ENCODE measurements around the gene PCNP.
"Not testable (repeated sequence)": the region's sequence is repeated elsewhere in the genome, so short reads cannot be mapped to it uniquely, and the experiment has no call there.

The PCNP gene

DNA sequence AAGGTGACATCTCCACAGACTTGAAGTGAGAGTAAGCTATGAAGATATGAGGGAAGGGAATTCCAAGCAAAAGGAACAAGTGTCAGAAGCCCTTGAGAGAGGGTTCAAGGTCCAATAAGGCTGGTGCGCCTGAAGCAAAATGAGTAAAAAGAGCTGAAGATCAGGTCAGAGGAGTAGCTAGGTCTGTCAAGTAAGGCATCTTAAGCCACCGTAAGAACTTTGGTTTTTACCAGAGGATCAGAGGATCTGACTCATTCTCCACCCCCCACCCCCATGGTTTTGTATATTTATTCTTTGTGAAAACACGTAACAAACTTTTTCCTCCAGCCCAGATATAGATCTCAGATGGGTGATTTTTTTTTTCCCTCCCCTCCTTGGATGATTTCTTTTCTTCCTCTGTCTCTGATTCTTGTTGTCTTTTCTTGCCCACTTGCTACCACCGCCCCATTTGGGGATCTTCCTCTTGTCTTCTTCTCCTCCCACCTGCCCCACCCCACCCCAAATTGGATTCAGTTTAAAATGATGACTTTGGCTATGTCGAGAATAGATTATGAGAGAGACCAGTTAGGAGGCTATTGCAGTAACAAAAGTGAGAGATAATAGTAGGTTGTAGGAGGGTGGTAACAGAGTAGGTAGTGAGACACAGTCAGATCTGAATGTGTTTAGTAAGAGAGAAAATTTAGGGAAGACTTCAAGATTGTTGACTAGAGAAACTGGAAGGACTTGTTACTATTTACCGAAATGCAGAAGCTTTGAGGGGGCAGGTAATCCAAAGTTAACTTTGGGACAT lies 6.3 kb upstream of the PCNP start:
- DNase-seq = no peak

DNA sequence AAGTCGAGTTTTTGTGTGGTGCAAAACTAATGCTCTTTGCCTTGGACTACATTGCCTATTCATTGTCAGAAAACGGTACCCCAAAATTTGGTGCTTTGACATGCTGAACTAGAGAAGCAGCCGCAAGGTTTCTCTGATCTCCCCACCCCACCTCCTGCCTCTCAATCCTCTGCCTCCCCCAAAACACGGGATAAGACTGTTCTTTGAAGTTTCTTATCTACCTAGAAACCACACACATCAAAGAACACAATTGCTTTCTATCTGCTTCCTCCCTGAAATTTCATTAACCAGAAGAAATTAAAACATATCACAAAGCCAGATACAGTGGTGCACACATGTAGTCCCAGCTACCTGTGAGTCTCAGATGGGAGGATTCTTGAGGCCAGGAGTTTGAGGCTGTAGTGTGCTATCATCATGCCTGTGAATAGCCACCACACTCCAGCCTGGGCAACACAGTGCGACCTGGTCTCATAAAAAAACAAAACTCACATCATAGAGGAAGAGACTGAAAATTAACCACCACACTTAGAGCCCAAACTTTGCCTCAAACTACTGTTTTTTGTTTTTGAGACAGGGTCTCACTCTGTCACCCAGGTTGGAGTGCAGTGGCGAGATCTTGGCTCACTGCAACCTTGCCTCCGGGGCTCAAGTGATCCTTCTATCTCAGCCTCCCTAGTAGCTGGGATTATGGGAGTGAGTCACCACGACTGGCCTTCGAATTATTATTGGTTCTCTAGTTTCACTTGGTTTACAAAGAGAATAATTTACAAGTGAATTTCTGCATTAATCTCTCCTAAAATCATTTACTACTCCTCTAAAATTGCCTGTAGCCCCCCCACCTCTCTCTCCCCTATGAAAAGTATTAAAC lies 2.7 kb upstream of the PCNP start:
- no peak for DNase-seq

DNA sequence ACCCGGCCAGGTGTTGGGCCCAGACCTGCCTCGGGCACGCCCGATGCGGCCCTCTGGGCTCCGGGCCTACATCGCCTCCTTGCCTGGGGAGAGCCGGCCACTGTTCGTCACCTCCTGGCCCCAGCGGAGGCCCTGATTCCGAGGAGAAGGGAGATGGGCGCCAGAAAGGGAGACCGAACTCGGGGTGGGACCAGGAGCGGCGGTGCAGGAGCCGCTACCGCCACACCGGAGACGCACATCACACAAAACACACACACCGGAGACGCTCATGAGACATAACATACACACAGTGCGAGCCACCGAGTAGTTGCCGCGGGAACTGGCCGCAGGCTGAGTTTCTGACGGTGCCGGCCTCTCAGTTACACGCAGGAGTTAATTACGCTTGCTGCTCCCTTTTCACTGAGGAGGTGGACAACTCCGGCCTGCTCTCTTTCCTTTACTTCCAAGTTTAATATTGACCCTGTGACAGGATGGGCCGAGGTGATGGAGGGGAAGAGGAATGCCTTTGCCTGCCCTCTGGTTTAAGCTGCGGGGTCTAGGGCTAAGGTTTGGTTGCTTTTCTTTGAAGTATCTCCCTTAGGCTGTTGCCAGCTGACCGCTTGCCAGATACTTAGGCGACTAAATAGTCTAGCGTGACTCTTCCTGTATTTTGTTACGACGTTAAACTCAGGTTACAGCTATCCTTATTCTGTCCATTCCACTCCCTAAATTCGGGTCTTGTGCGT lies 570 bp downstream of the PCNP start:
- DNase-seq = peak; percentile 13 to 26

DNA sequence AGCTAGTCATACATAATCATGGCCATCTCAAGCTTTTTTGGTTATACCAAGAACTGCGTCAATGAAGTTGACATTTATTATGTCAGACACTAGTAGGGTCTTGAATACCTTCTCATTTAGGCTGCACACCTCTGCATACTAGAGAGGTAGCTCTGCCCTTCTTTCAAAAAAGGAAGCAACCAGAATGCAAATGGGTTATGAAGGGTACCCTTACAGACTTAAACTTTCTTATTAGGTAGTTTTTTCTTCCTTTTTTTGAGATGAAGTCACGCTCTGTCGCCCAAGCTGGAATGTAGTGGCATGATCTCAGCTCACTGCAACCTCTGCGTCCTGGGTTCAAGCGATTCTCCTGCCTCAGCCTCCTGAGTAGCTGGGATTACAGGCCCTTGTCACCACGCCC lies 3.3 kb downstream of the PCNP start:
- no peak for DNase-seq

DNA sequence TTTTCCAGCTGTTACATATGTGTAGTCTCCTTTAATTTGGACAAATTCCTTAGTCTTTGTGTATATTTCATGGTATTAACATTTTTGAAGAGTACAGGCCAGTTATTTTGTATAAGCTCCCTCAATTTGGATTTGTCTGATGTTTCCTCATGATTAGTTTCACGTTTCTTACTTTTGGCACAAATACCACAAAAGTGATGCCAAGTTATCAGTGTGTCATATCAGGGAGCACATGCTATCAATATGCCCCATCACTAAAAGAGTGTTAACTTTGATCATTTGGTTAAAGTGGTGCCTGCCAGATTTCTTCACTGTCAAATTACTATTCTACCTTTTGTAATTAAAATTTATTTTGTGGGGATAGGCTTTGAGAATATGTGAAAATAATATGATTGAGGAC lies 14.6 kb downstream of the PCNP start:
- no peak for DNase-seq

DNA sequence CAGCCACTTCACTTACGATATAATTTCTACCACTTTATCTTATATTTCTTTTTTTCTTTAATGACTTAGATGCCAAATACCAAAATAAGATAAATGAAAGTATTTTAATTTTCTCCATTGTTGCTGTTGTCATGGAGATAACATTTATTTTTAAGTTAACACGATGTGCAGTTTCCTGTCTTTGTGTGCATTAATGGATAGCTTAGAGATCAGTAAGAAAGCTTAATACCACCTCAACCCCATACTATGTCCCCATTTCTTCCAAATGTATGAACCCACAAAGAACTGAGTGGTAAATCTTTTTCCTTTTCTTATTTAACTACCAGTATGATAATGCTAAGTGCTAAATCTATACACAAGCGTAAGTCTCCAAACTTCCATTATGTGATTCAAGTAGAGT lies 17.1 kb downstream of the PCNP start:
- no peak for DNase-seq

DNA sequence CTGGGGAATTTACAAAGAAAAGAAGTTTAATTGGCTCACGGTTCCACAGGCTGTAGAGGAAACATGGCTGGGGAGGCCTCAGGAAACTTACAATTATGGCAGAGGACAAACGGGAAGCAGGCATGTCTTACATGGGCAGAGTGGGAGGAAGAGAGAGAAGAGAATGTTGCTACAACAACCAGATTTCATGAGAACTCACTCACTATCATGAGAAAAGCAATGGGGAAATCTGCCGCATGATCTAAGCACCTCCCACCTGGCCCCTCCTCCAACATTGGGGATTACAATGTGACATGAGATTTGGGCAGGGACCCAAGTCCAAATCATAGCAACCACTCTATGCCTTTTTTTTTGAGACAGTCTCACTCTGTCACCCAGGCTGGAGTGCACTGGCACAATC lies 28.8 kb downstream of the PCNP start:
- no peak for DNase-seq

DNA sequence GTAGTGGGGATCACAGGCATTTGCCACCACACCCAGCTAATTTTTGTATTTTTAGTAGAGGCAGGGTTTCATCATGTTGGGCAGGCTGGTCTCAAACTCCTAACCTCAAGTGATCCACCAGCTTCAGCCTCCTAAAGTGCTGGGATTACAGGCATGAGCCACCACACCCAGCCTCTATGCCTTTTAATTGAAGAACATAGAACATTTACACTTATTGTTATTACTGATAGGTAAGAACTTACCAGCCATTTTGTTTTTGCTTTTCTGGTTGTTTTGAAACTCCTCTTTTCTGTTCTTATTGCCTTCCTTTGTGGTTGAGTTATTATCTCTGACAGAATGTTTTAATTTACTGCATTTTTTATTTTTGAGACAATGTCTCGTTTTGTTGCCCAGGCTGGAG lies 29.2 kb downstream of the PCNP start:
- no peak for DNase-seq

DNA sequence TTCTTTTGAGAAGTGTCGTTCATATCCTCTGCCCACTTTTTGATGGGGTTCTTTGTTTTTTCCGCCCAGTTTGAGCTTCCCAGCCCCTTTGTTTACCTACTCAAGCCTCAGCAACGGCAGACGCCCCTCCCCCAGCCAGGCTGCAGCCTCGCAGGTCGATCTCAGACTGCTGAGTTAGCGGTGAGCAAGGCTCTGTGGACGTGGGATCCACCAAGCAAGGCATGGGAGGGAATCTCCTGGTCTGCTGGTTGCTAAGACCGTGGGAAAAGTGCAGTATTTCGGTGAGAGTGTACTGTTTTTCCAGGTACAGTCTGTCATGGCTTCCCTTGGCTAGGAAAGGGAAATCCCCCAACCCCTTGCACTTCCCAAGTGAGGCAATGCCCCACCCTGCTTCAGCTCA lies 31.4 kb downstream of the PCNP start:
- DNase-seq = not testable (repeated sequence)

DNA sequence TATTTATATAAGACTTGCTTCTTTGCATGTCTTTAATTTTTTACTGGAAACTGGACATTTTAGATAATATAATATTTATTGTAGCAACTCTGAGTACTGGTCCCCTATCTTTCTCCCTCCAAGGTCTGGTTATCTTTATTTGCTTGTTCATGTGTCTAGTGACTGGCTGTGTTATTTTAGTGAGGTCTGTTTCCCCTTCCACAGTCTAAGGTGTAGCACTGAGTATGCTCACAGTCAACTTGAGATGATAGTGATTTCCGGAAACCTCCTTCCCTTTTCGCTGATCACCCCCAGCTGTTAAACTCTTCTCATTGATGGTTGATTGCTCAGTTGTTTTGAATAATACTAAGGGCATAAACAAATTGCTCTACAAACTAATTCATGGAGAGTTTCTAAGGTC lies 37.0 kb downstream of the PCNP start:
- no peak for DNase-seq

DNA sequence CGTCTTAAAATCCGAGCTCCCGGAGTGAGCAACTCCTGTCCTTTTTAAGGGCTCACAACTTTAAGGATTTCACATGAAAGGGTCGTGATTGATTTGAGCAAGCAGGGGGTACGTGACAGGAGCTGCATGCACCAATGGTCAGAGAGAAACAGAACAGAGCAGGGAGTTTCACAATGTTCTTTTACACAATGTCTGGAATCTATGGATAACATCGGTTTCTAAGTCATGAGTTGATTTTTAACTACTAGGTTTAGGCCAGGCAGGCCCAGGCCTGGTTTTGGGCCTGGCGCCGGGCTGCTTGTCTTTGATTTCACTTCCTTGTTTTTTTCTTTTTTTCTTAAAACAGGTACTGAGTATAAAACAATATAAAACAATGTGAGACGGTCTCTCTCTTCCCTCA lies 39.0 kb downstream of the PCNP start:
- DNase-seq = not testable (repeated sequence)

DNA sequence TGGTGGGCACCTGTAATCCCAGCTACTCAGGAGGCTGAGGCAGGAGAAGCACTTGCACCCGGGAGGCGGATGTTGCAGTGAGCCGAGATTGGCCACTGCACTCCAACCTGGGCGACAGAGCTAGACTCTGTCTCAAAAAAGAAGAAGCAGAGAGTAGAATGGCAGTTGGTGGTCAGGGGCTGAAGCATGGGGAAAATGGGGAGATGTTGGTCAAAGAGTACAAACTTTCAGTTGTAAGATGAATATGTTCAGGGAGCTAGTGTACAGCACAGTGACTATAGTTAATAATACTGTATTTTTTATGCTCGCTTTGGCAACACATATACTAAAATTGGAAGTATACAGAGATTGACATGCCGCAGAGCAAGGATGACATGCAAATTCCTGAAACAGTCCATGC lies 41.5 kb downstream of the PCNP start:
- no peak for DNase-seq

DNA sequence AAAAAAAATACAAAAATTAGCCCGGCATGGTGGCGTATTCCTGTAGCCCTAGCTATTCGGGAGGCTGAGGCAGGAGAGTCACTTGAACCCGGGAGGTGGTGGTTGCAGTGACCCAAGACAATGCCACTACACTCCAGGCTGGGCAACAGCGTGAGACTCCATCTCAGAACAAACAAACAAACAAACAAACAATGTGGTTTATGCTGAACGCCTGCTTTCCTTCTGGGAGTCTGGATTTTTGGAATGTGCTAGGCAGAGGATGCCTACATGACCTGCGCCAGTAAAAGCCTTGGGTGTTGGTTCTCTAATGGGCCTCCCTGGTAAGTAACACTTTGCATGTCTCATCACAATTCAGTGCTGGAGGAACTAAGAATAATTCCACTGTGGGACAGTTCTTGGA lies 43.5 kb downstream of the PCNP start:
- DNase-seq = no peak

DNA sequence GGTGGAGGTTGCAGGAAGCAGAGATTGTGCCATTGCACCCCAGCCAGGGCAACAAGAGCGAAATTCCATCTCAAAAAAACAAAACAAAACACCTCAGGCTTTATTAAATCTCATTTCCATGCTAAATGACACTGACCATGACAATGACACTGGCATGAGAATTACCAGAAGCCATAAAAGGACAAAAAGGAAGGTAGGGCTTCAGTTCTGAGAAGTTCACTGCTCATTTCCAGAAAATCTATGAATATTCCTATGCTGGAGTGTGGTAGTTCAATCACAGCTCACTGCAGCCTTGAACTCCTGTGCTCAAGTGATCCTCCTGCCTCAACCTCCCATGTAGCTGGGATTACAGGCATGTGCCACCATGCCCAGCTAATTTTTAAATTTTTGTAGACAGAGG lies 44.7 kb downstream of the PCNP start:
- DNase-seq = no peak

DNA sequence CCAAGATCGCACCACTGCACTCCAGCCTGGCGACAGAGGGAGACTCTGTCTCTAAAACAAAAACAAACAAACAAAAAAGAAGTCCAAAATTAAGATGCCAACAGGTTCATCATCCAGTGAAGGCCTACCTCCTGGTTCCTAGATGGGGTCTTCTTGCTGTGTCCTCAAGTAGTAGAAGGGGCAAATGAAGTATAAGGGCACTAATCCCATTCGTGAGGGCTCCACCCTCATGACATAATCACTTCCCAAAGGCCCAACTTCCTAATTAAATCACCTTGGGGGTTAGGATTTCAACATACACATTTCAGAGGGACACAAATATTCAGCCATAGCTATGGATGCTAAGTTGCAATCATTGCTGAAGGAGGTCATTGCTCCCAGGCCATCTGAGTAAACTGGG lies 45.8 kb downstream of the PCNP start:
- DNase-seq = no peak

DNA sequence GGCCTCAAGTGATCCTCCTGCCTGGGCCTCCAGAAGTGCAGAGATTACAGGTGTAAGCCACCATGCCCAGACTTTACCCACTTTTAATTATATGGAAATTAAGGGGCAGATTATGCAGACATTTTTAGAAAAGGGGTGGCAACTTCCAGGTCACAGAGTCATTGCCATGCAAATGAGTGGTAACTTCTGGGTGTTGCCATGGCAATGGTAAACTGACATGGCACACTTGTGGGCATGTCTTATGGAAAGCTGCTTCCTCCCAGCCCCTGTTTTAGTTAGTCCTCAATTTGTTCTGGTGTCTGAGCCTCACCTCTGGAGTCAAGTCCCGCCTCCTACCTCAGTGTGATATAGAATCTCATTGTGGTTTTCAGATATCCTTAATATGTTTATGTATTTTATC lies 49.7 kb downstream of the PCNP start:
- no peak for DNase-seq

DNA sequence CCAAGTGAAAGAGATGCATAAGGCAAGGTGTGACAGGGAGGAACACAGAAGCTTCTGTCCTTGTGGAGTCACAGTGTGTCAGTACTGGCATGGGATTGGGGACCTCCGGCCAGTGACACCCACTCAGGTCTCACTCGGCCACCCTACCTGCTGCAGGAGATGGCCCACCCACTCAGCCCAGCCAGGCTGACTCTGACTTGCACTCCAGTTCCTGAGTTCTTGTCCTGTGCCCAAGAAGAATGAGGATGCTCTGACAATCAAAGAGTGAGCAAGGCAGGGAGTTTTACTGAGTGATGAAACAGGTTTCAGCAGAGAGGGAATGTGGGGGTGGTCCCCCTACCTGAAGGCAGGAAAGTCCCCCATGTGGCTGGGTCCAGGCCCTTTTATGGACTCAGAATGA lies 50.9 kb downstream of the PCNP start:
- no peak for DNase-seq

DNA sequence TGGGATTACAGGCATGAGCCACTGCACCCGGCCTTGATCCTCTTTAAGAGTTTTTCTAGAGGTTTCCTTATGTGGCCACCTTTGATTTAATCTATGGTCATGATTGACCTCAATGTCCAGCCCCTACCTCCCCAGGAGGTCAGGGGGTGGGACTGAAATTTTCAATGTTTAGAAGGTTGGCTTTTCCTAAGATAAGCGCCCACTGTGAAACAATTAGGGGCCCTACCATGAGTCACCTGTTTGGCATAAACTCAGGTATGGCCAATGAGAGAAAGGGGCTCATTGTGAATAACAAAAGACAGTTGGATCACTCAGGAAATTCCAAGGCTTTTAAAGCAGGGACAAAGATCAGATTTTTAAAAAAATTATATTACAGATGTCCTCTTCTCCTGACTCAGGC lies 51.9 kb downstream of the PCNP start:
- DNase-seq = no peak

DNA sequence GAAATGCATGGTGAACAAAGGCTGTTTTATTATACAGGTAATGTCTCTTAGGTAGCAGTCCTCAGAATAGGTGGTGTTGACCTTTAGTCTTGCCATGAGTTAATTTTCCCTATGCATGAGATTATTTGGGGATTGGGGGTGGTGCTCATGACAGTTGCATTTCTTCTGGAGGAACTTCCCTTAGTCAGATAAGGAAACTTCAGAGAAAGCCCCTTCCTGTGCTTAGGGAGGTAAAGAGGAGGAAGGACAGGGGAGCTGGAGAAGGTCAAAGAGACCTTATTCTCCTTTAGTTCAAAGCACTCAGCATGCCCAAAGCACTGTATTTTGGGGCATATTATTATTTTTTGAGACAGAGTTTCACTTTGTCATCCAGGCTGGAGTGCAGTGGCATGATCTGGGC lies 55.2 kb downstream of the PCNP start:
- no peak for DNase-seq

DNA sequence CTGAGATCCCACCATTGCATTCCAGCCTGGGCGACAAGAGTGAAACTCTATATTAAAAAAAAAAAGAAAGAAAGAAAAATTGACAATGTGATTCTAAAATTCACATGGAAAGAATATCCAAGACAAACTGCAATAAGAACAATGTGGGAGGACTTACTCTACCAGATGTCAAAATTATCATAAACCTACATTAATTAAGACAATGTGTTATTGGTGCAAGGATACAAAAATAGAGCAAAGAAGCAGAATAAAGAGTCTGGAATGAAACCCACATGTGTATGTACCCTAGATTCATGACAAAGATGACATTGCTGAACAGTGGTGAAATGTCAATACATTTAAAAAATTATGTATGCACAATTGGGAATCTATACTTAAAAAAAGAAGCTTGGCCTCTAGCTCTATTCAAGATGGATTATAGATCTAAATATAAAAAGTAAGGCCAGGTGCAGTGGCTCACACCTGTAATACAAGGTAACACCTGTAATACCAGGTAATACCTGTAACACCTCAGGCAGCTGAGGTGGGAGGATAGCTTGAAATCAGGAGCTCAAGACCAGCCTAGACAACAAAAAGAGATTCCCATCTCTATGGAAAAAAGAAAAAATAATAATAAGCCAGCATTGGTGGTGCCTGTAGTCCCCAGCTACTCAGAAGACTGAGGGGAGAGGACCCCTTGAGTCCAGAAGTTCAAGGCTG lies 57.3 kb downstream of the PCNP start:
- no peak for DNase-seq

DNA sequence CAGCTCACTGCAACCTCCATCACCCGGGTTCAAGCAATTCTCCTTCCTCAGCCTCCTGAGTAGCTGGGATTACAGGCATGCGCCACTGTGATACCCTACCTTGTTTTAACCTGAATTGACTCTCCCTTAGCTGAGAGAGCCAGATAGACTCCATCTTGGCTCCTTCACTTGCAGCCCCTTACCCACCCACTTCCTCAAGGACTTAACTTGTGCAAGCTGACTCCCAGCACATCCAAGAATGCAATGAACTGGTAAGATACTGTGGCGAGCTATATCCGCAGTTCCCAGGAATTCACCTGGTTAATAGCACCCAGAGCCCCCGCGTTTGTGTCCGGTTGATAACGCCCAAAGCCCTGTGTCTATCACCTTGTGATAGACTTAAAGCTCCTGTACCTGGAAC lies 58.0 kb downstream of the PCNP start:
- DNase-seq = not testable (repeated sequence)

DNA sequence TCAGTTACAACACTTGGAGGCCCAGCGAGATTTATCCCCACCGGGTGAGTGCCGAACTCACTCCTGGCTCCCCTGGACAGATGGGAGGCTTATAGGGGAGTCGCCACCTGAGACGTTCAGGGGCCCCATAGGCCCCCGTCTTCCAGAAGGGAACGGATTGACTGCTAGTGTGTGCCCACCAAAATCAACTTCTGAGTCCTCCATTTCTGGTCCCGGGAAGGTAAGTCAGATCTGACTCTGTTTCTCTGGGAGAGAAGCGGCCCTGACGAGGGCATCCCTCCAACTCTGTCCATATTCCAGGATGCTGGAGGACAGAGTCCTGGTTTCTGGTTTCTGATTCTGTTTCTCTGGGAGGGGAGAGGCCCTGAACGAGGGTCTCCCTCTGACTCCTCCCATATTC lies 58.6 kb downstream of the PCNP start:
- no peak for DNase-seq

DNA sequence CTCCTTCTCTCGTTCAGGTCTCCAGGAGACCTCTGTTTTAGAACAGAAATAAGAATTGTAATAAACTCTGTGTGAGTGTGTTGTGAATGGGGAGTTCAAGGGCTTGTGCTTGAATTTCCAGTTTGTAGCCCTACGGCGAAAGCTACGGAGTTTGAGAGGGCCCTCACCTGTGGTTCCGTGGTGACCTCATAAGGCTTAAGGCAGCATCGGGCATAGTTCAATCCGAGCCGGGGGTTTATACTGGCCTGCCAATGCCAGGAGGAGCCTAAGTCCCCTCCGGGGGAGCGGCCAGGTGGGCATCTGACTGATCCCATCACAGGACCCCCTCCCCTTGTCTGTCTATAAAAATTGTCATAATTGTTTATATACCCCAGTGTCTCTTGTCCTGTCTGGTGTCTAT lies 59.2 kb downstream of the PCNP start:
- no peak for DNase-seq
